Epithelial cell of esophagus (primary cell): Measurements from ENCODE around the gene RALA.

Experiments used
- DNase-seq: peaks from one replicate; pipeline ENCODE4 v3.0.0; 2010; ENCODE audit warnings: low read depth
- H3K4me3 ChIP-seq: 2 replicates; pipeline ENCODE4 v1.5.1; 2011; ENCODE audit warnings: mild to moderate bottlenecking, low read length, control low read depth
- TF ChIP-seq, protein P1 (sequence below): IDR thresholded peaks from 2 replicates; pipeline ENCODE4 v1.5.1; 2011; ENCODE audit warnings: low read depth, mild to moderate bottlenecking, low read length, control low read depth, inconsistent platforms; ENCODE audit not compliant: insufficient read depth; ENCODE audit errors: missing control alignments

RALA gene

DNA sequence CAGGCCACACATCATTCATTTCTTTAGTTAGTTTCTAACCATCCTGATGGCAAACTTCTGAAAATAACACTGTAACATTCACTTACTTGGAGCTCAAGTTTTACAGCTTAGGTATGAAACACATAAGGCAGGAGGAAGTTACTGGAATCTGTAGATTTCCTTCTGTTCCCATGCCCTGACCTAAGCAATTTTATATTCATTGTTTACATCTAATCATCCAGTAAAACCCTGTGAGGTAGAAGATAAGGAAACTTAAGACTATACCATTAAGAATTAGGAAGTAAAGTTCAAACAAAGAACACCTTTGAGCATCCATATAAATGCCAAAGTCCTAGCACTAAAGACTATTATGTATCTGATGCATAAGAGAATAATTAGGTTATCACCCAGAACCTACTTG lies 19.5 kb downstream of the RALA start:
- TF ChIP-seq, protein P1, sequence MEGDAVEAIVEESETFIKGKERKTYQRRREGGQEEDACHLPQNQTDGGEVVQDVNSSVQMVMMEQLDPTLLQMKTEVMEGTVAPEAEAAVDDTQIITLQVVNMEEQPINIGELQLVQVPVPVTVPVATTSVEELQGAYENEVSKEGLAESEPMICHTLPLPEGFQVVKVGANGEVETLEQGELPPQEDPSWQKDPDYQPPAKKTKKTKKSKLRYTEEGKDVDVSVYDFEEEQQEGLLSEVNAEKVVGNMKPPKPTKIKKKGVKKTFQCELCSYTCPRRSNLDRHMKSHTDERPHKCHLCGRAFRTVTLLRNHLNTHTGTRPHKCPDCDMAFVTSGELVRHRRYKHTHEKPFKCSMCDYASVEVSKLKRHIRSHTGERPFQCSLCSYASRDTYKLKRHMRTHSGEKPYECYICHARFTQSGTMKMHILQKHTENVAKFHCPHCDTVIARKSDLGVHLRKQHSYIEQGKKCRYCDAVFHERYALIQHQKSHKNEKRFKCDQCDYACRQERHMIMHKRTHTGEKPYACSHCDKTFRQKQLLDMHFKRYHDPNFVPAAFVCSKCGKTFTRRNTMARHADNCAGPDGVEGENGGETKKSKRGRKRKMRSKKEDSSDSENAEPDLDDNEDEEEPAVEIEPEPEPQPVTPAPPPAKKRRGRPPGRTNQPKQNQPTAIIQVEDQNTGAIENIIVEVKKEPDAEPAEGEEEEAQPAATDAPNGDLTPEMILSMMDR = no peak
- H3K4me3 ChIP-seq = no peak overlapping the region
- DNase-seq = no peak

DNA sequence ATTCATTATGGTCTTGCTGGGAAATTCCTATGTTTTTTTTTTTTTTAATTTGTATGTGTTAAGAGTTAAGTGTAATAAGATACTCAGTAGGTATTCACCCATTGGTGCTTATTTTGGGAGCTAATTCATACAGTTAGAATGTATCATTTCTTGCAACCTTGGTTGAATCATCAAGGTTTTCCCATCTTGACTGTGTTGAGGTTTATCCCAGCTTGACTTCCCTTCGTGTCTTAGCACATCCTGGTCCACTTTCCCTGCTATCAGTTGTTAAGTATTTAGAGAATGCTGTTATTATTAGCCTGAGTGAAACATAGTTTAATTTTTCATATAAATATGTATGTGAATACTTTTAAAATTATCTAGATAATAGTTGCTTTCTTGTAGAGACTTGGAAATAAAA lies 20.8 kb downstream of the RALA start:
- no peak overlapping the region for H3K4me3 ChIP-seq
- TF ChIP-seq, protein P1 = no peak
- peak; percentile 75 for DNase-seq

DNA sequence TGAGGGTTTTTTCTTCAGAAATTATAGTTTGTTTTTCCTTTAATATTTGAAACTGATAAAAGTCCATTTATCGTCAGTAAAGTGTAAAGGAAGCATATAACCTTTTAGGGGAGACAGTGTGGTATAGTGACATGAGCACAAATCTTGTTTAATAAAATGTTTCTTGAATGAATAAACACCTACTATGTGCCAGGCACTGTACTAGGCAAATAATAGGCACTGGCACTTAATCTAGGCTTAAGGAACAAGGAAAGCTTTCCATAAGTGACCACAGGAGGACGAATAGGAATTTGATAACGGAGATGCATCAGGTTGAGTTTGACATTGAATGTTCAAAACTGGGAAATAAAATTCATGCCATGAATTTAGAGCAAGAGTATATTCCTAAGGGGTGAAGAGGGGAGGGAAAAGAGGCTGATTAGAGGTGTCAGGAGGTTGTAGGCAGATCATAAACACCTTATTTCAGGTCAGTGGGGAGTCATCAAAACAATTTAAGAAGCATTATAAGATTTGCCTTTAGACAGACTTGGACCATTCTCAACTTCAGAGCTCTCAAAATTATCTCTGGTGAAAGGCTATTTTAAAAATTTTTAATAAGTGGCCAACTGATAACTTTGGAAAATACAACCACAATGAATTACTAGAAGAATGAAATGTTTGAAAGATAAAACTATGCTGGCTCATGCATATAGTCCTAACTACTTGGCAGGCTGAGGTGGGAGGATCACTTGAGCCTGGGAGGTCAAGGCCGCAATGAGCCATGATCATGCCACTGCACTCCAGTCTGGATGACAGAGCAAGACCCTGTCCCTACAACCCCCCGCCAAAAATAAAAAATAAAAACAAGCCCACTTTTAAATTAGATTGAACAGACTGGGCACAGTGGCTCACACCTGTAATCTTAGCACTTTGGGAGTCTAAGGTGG lies 22.4 kb downstream of the RALA start:
- no peak overlapping the region for H3K4me3 ChIP-seq
- TF ChIP-seq, protein P1 = no peak
- no peak for DNase-seq

DNA sequence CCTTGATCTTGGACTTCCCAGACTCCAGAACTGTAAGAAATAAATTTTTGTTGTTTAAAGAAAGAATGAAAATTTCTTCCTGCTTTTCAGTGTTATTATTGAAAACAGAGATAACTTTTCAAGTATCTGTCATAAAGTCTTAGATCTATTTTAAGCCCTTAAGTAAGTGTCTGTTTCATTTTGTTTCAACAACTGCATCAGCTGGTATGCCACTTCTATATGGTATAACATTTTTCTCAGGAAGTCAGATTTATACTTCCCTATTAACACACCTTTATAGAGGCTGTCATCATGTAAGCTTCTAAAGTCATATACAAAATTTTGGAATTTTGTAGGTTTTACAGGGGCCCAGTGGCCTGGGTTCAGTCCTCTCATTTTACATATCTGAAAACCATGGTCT lies 24.4 kb downstream of the RALA start:
- no peak overlapping the region for H3K4me3 ChIP-seq
- no peak for DNase-seq
- TF ChIP-seq, protein P1 = no peak

DNA sequence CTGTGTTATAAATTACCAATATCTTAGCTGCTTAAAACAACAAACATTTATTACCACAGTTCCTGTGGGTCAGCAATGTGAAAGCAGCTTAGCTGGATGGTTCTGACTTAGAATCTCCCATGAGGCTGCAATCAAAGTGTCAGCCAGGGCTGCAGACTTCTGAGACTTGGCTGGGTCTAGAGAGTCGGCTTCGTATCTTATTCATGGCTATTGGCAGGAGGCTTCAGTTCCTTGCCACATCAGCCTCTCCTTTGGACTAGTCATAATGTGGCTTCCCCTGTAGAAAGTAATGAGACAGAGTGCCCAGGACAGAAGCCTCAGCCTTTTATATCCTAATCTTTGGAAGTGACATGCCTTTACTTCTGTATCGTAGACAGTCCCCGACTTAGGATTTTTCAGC lies 27.3 kb downstream of the RALA start:
- no peak for DNase-seq
- H3K4me3 ChIP-seq = no peak overlapping the region
- TF ChIP-seq, protein P1 = no peak

DNA sequence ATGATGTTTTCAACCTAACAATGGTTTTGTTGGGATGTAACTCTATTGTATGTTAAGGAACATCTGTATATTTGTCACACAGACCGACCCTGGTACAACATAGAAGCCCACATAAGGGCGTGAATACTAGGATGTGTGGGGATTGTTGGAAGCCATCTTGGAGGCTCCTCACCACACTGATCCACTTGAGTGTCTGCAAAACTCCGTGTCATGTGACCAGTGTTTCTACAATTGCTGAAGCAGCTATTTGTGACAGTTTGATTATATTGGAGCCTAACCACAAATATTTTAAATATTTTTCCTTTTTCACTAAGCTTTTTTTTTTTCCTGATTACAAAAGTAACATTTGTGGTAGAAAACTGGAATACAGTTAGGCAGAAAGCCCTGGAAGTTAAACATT lies 27.9 kb downstream of the RALA start:
- DNase-seq = no peak
- TF ChIP-seq, protein P1 = no peak
- H3K4me3 ChIP-seq = no peak overlapping the region

DNA sequence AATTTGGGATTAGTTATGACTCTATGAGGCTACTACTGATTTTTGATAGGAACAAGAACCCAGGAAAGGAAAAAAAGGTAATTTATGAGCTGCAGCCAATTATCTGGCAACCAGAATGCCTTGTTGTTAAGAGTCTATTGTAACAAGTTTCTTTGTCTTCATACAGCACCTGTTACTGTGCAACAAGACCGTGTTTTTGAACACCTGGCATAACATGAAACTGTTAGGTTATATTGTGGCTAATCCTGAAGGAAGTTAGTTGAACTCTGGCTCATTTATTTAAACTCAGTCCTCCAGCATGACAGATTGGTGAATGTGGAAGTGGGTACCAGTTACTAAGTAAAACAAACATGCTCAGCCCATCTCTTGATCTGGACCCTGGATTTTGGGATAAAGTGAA lies 33.0 kb downstream of the RALA start:
- no peak overlapping the region for H3K4me3 ChIP-seq
- TF ChIP-seq, protein P1 = no peak
- DNase-seq = no peak
